ENCODE measurements around the gene GAS2L3.

DNA sequence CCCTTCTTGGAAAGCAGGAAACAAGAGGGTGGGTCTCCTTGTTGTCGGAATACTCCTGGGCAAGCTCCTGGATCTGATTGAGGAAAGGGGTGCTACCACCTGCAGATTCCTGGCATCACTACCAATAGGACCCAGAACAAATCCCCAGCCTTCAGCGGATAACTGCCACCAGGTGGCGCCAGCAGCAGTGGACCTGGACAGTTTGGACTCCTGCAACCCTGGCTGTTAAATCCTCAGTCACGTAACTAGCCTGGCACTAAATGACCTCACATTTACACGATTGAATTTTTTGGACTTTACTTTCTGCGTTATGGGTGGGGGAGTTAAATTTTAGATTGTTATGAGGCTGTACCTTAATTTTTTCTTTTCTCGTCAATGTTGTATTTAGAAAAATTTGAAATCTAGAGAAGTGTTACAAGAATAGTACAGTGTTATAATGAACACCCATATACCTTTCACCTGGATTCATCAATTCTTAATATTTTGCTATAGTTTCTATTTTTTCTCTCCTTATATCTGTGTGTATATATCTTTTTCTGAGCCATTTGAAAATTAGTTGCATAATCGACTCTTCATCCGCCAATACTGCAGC, 95.6 kb downstream of the GAS2L3 start:
- TF ChIP-seq L3MBTL2 (conservative IDR thresholded peaks at IDR 0.05) (no peak), CTBP1 (IDR thresholded peaks at IDR 0.05; ENCODE audit: borderline replicate concordance) (no peak), SP1 (IDR thresholded peaks at IDR 0.05) (no peak), NFRKB (IDR thresholded peaks at IDR 0.05) (no peak), TARDBP (IDR thresholded peaks at IDR 0.05) (no peak), FOXA1 (IDR thresholded peaks at IDR 0.05) (no peak)

Measured in HEK293T (cell line).